Endothelial cell of umbilical vein (primary cell): ENCODE results near the gene HDAC4. TPM values are rescaled to one million over a fixed set of nuclear protein-coding genes. Genes with fewer than 3 reads are reported as not detected.

ENCODE experiments used
- BruUV-seq: library from RNA; stranded (reverse); fragments of 400-500 nt; replicated peaks from 2 replicates; lab custom pipeline; 2021; lab: Mats Ljungman, UMichigan
- CTCF ChIA-PET: fragments of 300-600, 350-600 bp; sonication (Branson Sonifier 250); formaldehyde crosslinking; loops from one replicate; lab custom pipeline; 2021; ENCODE audit warnings: antibody characterized with exemption, inconsistent platforms; lab: Charles Lee
- POLR2A ChIA-PET: fragments of 300-600, 350-600 bp; sonication (Branson Sonifier 250); formaldehyde crosslinking; loops from one replicate; lab custom pipeline; 2021; ENCODE audit warnings: antibody characterized with exemption, inconsistent platforms; lab: Charles Lee
- DNase-seq: peaks from one replicate; pipeline ENCODE4 v3.0.0-alpha.2; 2011; ENCODE audit warnings: low read depth, low spot score
- FAIRE-seq: peaks from 2 replicates; lab custom pipeline; 2011; peaks lifted over from hg19 to GRCh38; lab: Jason Lieb, UNC
- H2AFZ ChIP-seq: 2 replicates; pipeline ENCODE4 v1.6.0; 2012; ENCODE audit warnings: low read depth, low read length, control low read depth, inconsistent platforms
- H3K27ac ChIP-seq: 2 replicates; pipeline ENCODE4 v1.5.1; 2011; ENCODE audit warnings: low read depth, mild to moderate bottlenecking, control low read depth, low read length, moderate library complexity; ENCODE audit not compliant: insufficient read depth
- H3K27me3 ChIP-seq, 2 experiments: 2 replicates each; pipeline versions ENCODE4 v1.6.0 to v1.6.1; 2011; ENCODE audit warnings: low read length in 2 of 2, mixed read lengths in 1 of 2; ENCODE audit not compliant: control insufficient read depth in 2 of 2, insufficient read depth in 2 of 2
- H3K36me3 ChIP-seq, 2 experiments: 2 replicates in 1 of 2; 3 replicates in 1 of 2; pipeline ENCODE4 v1.5.1; 2011; ENCODE audit warnings: low read length in 2 of 2, mild to moderate bottlenecking in 1 of 2, moderate library complexity in 1 of 2; ENCODE audit not compliant: control insufficient read depth in 2 of 2, insufficient read depth in 2 of 2; ENCODE audit errors: extremely low read depth in 1 of 2
- H3K4me1 ChIP-seq: 3 replicates; pipeline ENCODE4 v1.5.1; 2011; ENCODE audit warnings: mild to moderate bottlenecking, low read length; ENCODE audit not compliant: control insufficient read depth, insufficient read depth; ENCODE audit errors: extremely low read depth
- H3K4me2 ChIP-seq: 2 replicates; pipeline ENCODE4 v1.6.1; 2011; ENCODE audit warnings: low read length, control low read depth, mixed read lengths; ENCODE audit not compliant: insufficient read depth
- H3K4me3 ChIP-seq, 3 experiments: fragments of 200-600 bp in 1 of 3; sonication (generic), shearing (Covaris generic) in 1 of 3; replicated peaks in 1 of 3; 2 replicates each; pipeline ENCODE4 v1.5.1; 2011 to 2016; ENCODE audit warnings: control low read depth in 3 of 3, low read length in 3 of 3, mild to moderate bottlenecking in 2 of 3, inconsistent platforms in 1 of 3, low read depth in 1 of 3, moderate library complexity in 1 of 3; ENCODE audit not compliant: insufficient read depth in 1 of 3
- H3K79me2 ChIP-seq: 2 replicates; pipeline ENCODE4 v1.6.0; 2012; ENCODE audit warnings: low read length, inconsistent platforms; ENCODE audit not compliant: control insufficient read depth, insufficient read depth
- H3K9ac ChIP-seq: replicated peaks from 2 replicates; pipeline ENCODE3; 2011; ENCODE audit warnings: low read length, control low read depth; ENCODE audit not compliant: insufficient read depth; ENCODE audit errors: extremely low read depth
- H3K9me1 ChIP-seq: replicated peaks from 3 replicates; pipeline ENCODE4 v1.6.0; 2011; ENCODE audit warnings: mild to moderate bottlenecking, low read length; ENCODE audit not compliant: control insufficient read depth, insufficient read depth; ENCODE audit errors: extremely low read depth
- H3K9me3 ChIP-seq: replicated peaks from 2 replicates; pipeline ENCODE4 v1.5.1; 2012; ENCODE audit warnings: low read length, inconsistent platforms; ENCODE audit not compliant: control insufficient read depth, insufficient read depth
- H4K20me1 ChIP-seq: replicated peaks from 2 replicates; pipeline ENCODE3; 2011; ENCODE audit warnings: mild to moderate bottlenecking, low read length; ENCODE audit not compliant: control insufficient read depth, insufficient read depth; ENCODE audit errors: extremely low read depth
- EZH2 ChIP-seq: IDR thresholded peaks from 2 replicates; pipeline ENCODE4 v1.6.1; 2012; ENCODE audit warnings: borderline replicate concordance, low read depth, mild to moderate bottlenecking, moderate library complexity, low read length, inconsistent platforms; ENCODE audit not compliant: severe bottlenecking
- JUN ChIP-seq: IDR thresholded peaks from 2 replicates; pipeline ENCODE4 v1.6.1; 2011; ENCODE audit warnings: borderline replicate concordance, low read depth; ENCODE audit not compliant: insufficient read length, insufficient read depth
- MYC ChIP-seq: IDR thresholded peaks from one replicate; pipeline ENCODE4 v1.6.1; 2011; ENCODE audit warnings: mild to moderate bottlenecking, low read depth, low read length
- POLR2A ChIP-seq: IDR thresholded peaks from 2 replicates; pipeline ENCODE4 v1.6.1; 2012; ENCODE audit warnings: low read depth, mild to moderate bottlenecking, control low read depth, low read length
- dilution Hi-C: fragments of 300-500 bp; cut with MboI; formaldehyde crosslinking; loops from one replicate; pipeline ENCODE4 v1.15.0; 2019; ENCODE audit warnings: low sequenced_read_pairs; ENCODE audit not compliant: extremely low pct_ligation_motif_present
- intact Hi-C: fragments of 100-400 bp; cut with micrococcal nuclease; formaldehyde crosslinking; loops from one replicate; pipeline ENCODE4 v1.10.0; 2022
- polyA plus RNA-seq, 4 experiments: library from polyadenylated mRNA; depleted of rRNA in 3 of 4; stranded (reverse) in 3 of 4; unstranded in 1 of 4; fragments of >200 nt; gene quantifications; 2 replicates each; pipeline versions ENCODE4 v1.2.1 to v1.2.3, GENCODE V29; 2011 to 2012; ENCODE audit warnings: missing spikeins in 1 of 4
- total RNA-seq: library from RNA; stranded (reverse); gene quantifications from 2 replicates; pipeline ENCODE4 v1.2.3, GENCODE V29; 2021
- TF ChIP-seq, protein P1 (sequence below): IDR thresholded peaks from 2 replicates; pipeline ENCODE4 v1.6.1; 2011; ENCODE audit not compliant: insufficient read depth, insufficient read length
- TF ChIP-seq, protein P2 (sequence below), 2 donors: IDR thresholded peaks; 1 replicate in 1 of 2; 2 replicates in 1 of 2; pipeline ENCODE4 v1.5.1; 2011; ENCODE audit warnings: low read length in 2 of 2, mild to moderate bottlenecking in 2 of 2, moderate library complexity in 2 of 2, control low read depth in 1 of 2, inconsistent platforms in 1 of 2, low read depth in 1 of 2; ENCODE audit not compliant: insufficient read depth in 1 of 2; ENCODE audit errors: extremely low read depth in 1 of 2

The HDAC4 gene
- total and polyA plus RNA-seq, 2 donors (not counting 3 experiments of a cell fraction or from before 2014, with no cell fraction given), result 13.4 to 33.0 TPM

DNA sequence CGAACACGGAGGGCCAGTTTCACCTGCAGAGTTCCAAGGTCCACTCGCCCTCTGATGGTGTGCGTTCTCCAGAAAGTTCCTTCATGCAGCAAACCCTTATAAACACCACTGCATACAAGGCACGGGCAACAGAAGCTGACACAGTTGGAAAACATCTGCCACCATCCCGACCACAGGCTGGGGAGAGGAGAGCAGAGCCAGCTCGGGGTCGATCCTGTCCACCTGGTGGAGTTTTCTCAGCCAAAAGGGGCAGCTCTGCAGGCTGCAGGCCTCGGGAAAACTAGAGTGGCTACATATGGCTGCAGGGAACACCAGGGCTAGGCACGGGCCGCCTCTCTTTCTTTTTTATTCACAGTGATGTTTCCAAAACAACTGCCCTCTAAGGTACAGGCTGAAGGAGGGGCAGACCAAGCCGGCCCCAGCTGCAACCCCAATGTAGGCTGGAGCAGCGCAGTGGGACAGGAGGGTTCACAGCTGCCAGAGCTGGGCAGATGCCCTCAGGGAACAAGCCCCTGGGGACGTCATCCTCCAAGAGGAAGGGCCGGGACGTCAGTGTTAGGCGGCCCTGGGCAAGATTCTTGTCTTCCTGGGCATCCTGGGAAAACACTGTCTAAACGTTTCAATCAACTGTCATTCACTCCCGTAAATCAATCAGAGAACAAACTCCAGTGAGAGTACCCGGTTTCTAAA is 278.3 kb downstream of the HDAC4 start:
- Histone ChIP-seq H3K4me2 (no peak overlapping the region), H3K9ac (no peak overlapping the region), H3K4me3 (no peak overlapping the region), H3K9me1 (no peaks in the 10 kb centered on the region), H4K20me1 (no peaks in the 10 kb centered on the region), H3K36me3 (peaks cover 0 to 14% of the 10 kb centered on the region in 2 experiments), H2AFZ (no peak overlapping the region), H3K9me3 (no peaks in the 10 kb centered on the region), H3K27me3 (no peaks in the 10 kb centered on the region), H3K4me1 (no peaks in the 10 kb centered on the region), H3K79me2 (no peaks in the 10 kb centered on the region), H3K27ac (no peak overlapping the region)
- intact Hi-C loops, result no loop called here
- ChIA-PET POLR2A (no interaction called here), CTCF (no interaction called here)
- BruUV-seq, result no TSS peak
- no peak for DNase-seq
- dilution Hi-C loops, result no loop called here
- TF ChIP-seq, protein P1, sequence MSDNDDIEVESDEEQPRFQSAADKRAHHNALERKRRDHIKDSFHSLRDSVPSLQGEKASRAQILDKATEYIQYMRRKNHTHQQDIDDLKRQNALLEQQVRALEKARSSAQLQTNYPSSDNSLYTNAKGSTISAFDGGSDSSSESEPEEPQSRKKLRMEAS, result no peak
- no peak for TF ChIP-seq POLR2A
- TF ChIP-seq JUN, result no peak
- TF ChIP-seq, protein P2, sequence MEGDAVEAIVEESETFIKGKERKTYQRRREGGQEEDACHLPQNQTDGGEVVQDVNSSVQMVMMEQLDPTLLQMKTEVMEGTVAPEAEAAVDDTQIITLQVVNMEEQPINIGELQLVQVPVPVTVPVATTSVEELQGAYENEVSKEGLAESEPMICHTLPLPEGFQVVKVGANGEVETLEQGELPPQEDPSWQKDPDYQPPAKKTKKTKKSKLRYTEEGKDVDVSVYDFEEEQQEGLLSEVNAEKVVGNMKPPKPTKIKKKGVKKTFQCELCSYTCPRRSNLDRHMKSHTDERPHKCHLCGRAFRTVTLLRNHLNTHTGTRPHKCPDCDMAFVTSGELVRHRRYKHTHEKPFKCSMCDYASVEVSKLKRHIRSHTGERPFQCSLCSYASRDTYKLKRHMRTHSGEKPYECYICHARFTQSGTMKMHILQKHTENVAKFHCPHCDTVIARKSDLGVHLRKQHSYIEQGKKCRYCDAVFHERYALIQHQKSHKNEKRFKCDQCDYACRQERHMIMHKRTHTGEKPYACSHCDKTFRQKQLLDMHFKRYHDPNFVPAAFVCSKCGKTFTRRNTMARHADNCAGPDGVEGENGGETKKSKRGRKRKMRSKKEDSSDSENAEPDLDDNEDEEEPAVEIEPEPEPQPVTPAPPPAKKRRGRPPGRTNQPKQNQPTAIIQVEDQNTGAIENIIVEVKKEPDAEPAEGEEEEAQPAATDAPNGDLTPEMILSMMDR (IDR thresholded peaks at IDR 0.05; ENCODE audit: extremely low read depth in 1 of 2, insufficient read depth in 1 of 2, low read depth in 1 of 2, low read length in 2 of 2), result no peak
- no peak for TF ChIP-seq MYC
- TF ChIP-seq EZH2, result no peak
- FAIRE-seq, result no peak
